ENCODE data around the gene IQGAP2. TPM values are rescaled to one million over a fixed set of nuclear protein-coding genes. Genes with fewer than 3 reads are reported as not detected.
"Not testable (repeated sequence)": the region's sequence is repeated elsewhere in the genome, so short reads cannot be mapped to it uniquely, and the experiment has no call there.

The IQGAP2 gene
- total RNA-seq, 1 experiment from 2014 or later = 83.2 TPM

GRCh38 chr5:76649140-76649539 lies 246.1 kb downstream of the IQGAP2 start:
- in situ Hi-C loops (cut with HindIII; ENCODE audit: low sequenced_read_pairs) = no loop called here
- DNase-seq (ENCODE audit: low spot score) = no peak

GRCh38 chr5:76652809-76653414 lies 249.8 kb downstream of the IQGAP2 start:
- no peak for DNase-seq (ENCODE audit: low spot score)
- in situ Hi-C loops (cut with HindIII; ENCODE audit: low sequenced_read_pairs) = no loop called here

GRCh38 chr5:76657091-76657490 lies 254.0 kb downstream of the IQGAP2 start:
- in situ Hi-C loops (cut with HindIII; ENCODE audit: low sequenced_read_pairs) = no loop called here
- DNase-seq (ENCODE audit: low spot score) = no peak

GRCh38 chr5:76657683-76658311 lies 254.7 kb downstream of the IQGAP2 start:
- in situ Hi-C loops (cut with HindIII; ENCODE audit: low sequenced_read_pairs) = no loop called here
- DNase-seq (ENCODE audit: low spot score) = no peak

GRCh38 chr5:76660360-76660759 lies 257.3 kb downstream of the IQGAP2 start:
- in situ Hi-C loops (cut with HindIII; ENCODE audit: low sequenced_read_pairs) = no loop called here
- no peak for DNase-seq (ENCODE audit: low spot score)

GRCh38 chr5:76662521-76662920 lies 259.4 kb downstream of the IQGAP2 start:
- in situ Hi-C loops (cut with HindIII; ENCODE audit: low sequenced_read_pairs) = no loop called here
- DNase-seq (ENCODE audit: low spot score) = no peak

GRCh38 chr5:76663573-76663972 lies 260.5 kb downstream of the IQGAP2 start:
- no peak for DNase-seq (ENCODE audit: low spot score)

GRCh38 chr5:76664079-76664478 lies 261.0 kb downstream of the IQGAP2 start:
- in situ Hi-C loops (cut with HindIII; ENCODE audit: low sequenced_read_pairs) = no loop called here
- DNase-seq (ENCODE audit: low spot score) = no peak

More at GRCh38 chr5:76663573-76663972, 260.5 kb downstream of the IQGAP2 start:
- in situ Hi-C loops (cut with HindIII; ENCODE audit: low sequenced_read_pairs) = no loop called here

- in situ Hi-C loops (cut with HindIII; ENCODE audit: low sequenced_read_pairs) = no loop called here
- no peak for DNase-seq (ENCODE audit: low spot score)
Observed at GRCh38 chr5:76667495-76667894, 264.4 kb downstream of the IQGAP2 start.

- in situ Hi-C loops (cut with HindIII; ENCODE audit: low sequenced_read_pairs) = no loop called here
- peak; percentile 62 for DNase-seq (ENCODE audit: low spot score)
Observed at GRCh38 chr5:76669245-76669644, 266.2 kb downstream of the IQGAP2 start.

GRCh38 chr5:76670508-76670907 lies 267.4 kb downstream of the IQGAP2 start:
- in situ Hi-C loops (cut with HindIII; ENCODE audit: low sequenced_read_pairs) = no loop called here
- DNase-seq (ENCODE audit: low spot score) = no peak

- in situ Hi-C loops (cut with HindIII; ENCODE audit: low sequenced_read_pairs) = no loop called here
- no peak for DNase-seq (ENCODE audit: low spot score)
Observed at GRCh38 chr5:76672242-76672641, 269.2 kb downstream of the IQGAP2 start.

- in situ Hi-C loops (cut with HindIII; ENCODE audit: low sequenced_read_pairs) = no loop called here
- no peak for DNase-seq (ENCODE audit: low spot score)
Observed at GRCh38 chr5:76673125-76673524, 270.0 kb downstream of the IQGAP2 start.

GRCh38 chr5:76674330-76675066 lies 271.4 kb downstream of the IQGAP2 start:
- DNase-seq (ENCODE audit: low spot score) = no peak
- in situ Hi-C loops (cut with HindIII; ENCODE audit: low sequenced_read_pairs) = no loop called here

- in situ Hi-C loops (cut with HindIII; ENCODE audit: low sequenced_read_pairs) = no loop called here
- no peak for DNase-seq (ENCODE audit: low spot score)
Observed at GRCh38 chr5:76675364-76675763, 272.3 kb downstream of the IQGAP2 start.

- in situ Hi-C loops (cut with HindIII; ENCODE audit: low sequenced_read_pairs) = no loop called here
- no peak for DNase-seq (ENCODE audit: low spot score)
Observed at GRCh38 chr5:76677849-76678472, 274.9 kb downstream of the IQGAP2 start.

- in situ Hi-C loops (cut with HindIII; ENCODE audit: low sequenced_read_pairs) = no loop called here
- DNase-seq (ENCODE audit: low spot score) = no peak
Observed at GRCh38 chr5:76679231-76679630, 276.1 kb downstream of the IQGAP2 start.

- in situ Hi-C loops (cut with HindIII; ENCODE audit: low sequenced_read_pairs); DNase-seq (ENCODE audit: low spot score): not testable (repeated sequence)
Observed at GRCh38 chr5:76680826-76681225, 277.7 kb downstream of the IQGAP2 start.

- no peak for DNase-seq (ENCODE audit: low spot score)
- in situ Hi-C loops (cut with HindIII; ENCODE audit: low sequenced_read_pairs) = no loop called here
Observed at GRCh38 chr5:76681287-76681686, 278.2 kb downstream of the IQGAP2 start.

- in situ Hi-C loops (cut with HindIII; ENCODE audit: low sequenced_read_pairs) = no loop called here
Observed at GRCh38 chr5:76682387-76682786, 279.3 kb downstream of the IQGAP2 start.

More at GRCh38 chr5:76682387-76682786, 279.3 kb downstream of the IQGAP2 start:
- DNase-seq (ENCODE audit: low spot score) = no peak

Data from G401 (cell line).